NCI-H2196 treated with DMSO at 0.1 percent for 48 hours (cell line): ENCODE results near the gene FBP2.
"Not testable (repeated sequence)": the region's sequence is repeated elsewhere in the genome, so short reads cannot be mapped to it uniquely, and the experiment has no call there.

Experiments used
- DNase-seq: peaks from one replicate; lab custom pipeline; 2025; ENCODE audit not compliant: unreplicated experiment; lab: John Stamatoyannopoulos, UW

Gene FBP2

DNA sequence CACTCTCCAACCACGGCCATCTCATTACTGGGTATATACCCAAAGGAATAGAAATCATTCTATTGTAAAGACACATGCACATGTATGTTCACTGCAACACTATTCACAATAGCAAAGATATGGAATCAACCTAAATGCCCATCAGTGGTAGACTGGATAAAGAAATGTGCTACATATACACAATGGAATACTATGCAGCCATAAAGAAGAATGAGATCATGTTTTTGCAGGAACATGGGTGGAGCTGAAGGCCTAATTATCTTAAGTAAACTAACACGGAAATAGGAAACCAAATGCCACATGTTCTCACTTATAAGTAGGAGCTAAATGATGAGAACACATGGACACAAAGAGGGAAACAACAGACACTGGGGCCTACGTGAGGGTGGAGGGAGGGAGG lies 29.3 kb downstream of the FBP2 start:
- not testable (repeated sequence) for DNase-seq

DNA sequence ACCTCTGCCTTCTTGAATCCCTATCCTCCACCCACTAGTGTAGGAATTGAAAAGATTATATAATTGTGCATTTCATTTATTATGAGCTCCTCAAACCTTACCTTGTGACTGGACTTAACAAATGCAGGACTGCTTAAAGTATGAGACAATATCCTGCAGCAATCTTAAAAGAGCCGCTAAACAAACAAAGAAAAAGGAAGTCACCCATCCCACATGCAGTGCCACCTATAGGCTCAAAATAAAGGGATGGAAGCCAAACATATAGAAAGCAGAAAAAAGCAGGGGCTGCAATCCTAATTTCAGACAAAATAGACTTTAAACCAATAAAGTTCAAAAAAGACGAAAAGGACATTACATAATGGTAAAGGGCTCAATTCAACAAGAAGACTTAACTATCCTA lies 30.1 kb downstream of the FBP2 start:
- DNase-seq: no peak

DNA sequence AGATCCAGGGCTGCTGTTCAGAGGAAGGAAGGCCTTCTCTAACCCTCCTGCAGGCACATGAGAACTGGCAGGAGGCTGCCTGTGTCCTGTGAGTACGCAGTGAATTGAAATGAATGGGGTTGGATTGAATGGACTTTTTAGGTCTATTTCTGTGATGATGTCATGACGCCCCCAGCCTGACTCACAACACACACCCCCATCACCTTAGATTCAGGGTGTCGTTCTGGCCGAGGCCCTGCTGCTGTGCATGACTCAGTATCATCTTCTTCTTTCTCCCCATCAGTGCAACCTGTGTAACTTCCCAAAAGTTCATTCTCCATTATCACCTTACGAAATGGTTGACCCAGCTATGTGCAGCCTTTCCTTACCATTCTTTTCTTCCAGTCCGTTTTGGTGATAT lies 33.4 kb downstream of the FBP2 start:
- no peak for DNase-seq

DNA sequence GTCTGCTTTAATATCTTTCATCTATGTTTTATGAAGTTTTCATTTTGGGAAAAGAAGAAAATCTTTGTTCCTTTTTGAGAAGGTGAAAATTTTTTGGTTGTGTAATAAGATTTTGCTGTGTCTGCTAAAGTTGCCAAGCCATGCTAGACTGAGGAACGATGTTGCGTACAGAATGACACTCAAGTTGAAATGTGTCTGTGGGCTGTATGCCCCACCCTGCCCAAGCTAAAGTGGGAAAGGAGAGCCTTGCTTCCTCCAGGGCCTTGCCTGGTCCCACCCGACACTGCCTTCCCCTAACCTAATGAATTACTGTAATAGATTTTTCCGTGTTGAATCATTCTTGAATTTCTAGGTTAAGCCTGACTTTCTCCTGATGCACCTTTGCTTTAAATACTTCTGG lies 36.2 kb downstream of the FBP2 start:
- no peak for DNase-seq

DNA sequence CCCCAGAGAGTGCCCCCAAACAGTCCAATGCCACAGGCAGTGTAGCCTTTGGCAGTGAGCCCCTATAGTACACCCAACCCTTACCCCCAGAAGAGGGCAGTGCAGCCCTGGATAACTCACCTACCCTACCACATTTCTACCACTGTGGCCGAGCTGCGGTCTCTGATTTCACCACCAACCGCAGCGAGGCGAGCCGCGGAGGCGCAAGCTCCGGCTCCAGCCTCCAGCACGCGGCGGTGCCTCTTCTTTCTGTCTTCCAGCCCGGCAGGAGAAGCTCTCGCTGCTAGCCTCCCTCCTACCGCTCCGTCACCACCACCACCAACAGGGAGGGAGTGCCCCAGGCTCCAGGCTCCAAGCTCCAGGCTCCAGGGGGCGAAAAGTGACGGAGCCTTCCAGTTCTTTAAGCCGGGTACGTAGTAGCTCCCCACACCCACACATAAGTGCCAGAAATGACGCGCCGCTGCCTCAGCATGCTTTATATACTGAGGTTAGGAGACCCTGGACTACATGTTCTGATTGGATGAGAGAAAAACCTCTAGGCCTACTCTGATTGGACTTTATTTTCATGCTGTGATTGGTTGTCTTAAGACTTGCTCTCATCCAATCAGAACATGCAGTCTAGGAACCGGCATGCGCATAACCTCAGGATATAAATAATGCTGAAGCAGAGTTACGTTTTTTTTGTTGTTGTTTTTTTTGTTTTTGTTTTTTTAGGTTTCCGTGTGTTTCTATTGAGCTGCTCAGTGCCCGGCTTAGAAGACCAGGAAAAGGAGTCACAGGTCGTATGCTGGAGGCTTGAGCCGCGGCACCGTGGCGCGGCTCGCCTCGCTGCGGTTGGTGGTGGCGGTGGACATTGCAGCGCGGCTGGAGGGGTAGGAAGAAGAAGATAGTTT lies 38.9 kb downstream of the FBP2 start, which contains the start of gene PCAT7:
PCAT7 (plus strand) TSS at position 645 of the 893 bp plus-strand sequence.
- DNase-seq: peak; percentile 41

DNA sequence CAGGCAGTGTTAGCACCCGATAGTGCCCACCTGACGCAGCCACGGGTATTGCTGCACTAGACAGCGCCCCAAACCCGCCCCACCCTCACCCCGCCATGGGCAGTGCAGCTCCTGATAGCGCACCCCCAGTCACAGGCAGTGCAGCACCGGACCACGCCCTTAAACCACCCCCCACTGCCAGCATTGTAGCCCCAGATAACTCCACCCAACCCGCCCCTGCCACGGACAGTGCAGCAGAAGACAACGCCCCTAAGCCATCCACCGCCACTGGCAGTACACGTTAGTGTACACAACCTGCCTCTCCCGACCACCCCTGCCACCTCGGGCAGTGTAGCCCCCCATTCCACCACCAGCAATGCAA lies 39.6 kb downstream of the FBP2 start:
- DNase-seq: no peak

DNA sequence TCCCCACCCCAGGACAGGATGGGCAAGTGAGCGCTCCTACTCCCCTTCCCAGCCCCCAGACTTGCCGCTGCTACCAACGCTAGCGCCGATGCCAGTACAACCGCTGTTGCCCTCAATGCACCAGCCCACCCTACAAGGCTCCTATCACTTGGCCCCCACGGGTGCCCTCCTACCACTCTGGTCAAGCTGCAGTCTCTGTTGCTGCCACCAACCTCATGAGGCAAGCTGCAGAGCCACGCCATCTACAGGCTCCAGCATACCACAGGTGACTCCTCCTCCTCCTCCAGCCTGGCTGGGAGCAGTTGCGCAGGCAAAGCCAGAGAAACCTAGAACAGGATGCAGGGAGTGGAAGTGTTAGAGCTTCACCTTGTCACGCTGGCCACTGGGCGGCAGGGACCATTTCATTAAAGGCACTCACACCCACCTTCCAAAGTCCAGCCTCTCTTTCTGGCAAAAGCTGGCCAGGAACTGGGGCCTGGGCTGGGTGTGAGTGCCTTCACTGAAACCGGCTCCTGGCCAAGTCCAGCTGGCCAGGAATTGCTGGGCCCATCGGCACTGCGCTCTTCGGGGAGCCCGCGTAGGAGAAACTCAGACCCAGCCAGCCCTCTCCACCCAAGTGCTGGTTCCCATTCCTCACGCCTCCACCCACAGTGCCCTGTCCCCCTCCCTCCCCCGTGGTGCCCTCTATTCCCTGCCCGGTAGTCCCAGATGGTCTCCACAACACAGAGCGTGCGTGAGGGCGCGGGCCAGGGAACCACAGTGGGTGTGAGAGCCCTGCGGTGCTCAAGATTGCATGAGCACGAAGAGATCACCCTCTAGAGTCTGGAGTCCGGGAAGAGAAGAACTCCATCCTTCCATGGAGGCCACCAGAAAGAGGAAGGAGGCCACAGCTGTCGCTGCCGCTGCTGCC lies 40.3 kb downstream of the FBP2 start:
- DNase-seq: peak; percentile 1

DNA sequence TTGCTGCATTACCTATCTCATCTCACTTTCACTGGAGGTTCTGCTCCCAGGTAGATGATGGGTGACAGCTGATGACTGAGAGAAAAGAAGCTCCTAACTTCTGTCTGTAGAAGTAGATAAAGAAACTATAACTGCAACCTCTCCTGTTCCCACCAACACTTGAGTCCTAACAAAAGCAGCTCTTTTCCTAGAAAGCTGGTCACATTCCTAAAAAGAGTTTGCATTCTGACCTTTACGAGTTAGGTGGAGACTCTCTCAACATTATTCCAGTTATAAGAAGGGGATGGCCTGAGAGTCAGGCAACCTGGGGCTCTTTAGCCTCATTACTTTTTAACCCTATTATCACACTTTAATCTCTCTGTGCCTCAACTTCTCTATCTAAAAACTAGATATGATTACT lies 47.7 kb downstream of the FBP2 start:
- DNase-seq: no peak

DNA sequence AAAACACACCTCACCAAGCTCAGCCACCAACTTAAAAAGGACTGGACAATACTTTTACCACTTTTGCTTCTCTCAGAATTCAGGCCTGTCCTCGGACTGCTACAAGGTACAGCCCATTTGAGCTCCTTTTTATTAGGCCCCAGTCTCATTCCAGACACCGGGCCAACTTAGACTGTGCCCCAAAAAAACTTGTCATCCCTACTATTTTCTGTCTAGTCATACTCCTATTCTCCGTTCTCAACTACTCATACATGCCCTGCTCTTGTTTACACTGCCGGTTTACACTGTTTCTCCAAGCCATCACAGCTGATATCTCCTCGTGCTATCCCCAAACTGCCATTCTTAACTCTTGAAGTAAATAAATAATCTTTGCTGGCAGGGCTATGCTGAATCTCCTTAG lies 49.3 kb downstream of the FBP2 start:
- not testable (repeated sequence) for DNase-seq

DNA sequence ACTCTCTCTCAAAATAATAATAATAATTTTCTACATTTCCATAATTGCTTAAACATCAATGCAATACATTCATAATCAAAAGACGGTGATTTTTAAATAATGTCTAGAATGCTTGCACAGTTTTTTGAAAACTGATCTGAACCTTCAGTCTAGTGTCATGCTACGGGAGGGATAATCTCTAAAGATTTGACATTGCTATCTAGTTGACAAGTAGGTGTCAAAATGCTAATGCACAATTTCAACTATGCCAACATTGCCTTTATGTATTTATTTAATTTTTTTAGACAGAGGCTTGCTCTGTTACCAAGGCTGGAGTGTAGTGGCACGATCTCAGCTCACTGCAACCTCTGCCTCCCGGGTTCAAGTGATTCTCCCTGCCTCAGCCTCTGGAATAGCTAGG lies 54.7 kb downstream of the FBP2 start:
- no peak for DNase-seq

DNA sequence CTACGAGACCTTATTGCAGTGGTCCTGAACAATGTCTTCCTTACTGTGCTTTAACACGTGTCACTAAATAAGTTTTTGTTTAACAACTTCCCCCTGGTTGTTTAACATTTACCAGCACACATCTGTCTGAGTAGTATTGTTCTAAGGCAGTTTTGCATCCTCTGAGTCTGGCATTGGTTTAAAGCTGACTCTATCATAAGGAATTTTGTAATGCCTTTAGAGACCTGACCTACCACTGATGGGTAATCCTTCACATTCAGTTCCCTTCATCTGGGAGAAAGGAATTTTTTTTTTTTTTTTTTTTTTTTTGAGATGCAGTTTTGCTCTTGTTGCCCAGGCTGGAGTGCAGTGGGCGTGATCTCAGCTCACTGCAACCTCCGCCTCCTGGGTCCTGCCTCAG lies 58.7 kb downstream of the FBP2 start:
- no peak for DNase-seq

DNA sequence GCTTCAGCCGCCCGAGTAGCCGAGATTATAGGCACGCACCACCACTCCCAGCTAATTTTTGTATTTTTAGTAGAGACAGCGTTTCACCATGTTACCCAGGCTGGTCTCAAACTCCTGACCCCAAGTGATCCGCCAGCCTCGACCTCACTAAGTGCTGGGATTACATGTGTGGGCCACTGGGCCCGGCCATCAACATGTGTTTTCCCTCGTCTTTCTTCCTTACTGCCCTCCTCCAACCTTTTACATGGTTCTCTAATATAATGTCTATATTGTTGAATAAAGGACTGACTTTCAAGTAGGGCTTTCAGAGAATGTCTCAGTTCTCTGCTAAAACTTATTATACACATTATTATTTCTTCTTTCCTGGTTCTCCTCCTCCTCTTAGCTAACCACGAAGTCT lies 60.0 kb downstream of the FBP2 start:
- DNase-seq: no peak

DNA sequence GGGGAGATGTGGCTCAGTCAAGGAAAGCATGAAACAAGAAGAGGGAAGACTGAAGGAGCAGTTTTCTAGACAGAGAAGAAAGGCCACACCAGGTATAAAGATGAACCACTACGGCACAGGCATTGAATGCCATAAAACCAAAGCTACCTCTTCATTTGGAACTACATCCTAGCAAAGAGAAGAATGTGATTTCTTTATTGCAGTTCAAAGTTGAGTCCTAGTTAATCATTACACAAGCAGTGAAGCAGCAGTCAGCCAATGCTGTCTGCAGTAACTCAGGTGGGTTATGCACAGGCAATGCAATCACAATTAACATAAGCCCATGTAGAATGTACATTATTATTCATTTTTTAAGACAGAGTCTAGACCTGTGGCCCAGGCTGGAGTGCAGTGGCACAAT lies 60.5 kb downstream of the FBP2 start:
- no peak for DNase-seq

DNA sequence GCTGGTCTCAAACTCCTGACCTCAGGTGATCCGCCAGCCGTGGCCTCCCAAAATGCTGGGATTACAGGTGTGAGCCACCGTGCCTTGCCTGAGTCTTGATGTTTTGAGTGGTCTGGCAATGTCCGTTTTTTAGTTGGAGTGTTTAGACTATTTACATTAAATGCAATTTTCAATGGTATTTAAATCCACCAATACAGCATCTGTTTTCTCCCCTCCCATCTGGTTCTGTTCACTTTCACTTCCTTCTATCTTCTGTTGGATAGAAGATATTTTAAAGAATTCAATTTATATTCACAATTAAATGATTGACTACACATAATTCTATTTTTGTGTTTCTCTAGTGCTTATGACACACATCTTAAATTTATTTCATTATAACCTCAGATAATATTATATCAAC lies 64.7 kb downstream of the FBP2 start:
- DNase-seq: no peak

DNA sequence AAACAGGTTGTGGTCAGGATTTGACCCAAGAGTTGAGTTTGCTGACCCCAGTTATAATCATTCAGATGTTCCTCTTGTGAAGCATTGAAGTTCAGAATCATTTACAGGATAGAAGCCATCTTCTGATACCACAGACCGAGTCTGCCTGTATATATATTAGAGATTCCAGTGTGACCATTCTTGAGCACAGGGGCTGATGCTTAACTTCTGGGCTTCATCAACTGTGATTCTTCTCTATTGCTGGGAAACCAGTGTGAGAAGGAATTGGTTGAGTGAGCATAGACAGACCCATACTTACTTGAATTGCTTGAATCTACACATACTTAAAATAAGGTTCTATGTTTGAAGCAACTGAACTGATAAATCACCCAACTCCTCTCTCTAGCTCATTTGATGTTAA lies 66.7 kb downstream of the FBP2 start:
- no peak for DNase-seq

DNA sequence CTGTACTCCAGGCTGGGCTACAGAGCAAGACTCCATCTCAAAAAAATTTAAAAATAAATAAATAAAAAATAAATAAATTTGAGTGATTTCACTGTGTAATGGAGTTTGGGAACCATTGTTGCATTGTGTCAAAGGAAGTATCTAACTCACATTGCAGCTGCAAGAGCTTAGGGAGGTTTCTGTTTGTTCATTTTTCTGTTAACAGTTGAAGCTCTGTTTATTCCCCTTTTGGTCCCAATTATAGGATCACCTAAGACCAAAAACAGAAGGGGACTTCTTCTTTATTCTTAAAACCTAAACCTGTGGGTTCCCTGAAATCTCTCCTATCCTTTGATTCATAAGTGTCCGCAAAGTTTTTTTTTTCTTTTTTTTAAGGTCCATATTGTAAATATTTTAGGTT lies 67.4 kb downstream of the FBP2 start:
- DNase-seq: no peak

DNA sequence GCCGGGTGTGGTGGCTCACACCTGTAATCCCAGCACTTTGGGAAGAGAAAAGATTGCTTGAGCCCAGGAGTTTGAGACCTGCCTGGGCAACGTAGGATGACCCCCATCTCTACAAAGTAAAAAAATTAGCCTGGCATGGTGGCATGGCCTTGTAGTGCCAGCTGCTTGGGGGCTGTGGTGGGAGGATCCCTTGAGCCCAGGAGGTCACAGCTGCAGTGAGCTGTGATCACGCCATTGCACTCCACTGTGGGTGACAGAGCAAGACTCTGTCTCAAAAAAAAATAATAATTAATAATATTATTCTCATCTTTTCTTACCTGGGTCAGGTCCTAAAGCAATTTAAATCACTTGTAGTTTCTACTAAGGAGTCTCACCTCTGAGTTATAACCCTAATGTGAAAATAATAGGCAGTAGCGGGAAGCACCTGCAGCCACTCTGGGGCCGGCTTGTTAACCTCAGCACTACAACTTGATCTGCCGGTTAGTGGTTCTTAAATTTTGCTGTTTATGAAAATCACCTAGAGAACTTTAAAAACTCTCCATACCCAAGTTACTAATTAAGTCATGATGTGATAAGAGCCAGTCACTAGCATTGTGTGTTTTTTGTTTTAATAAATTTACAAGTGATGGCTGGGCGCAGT lies 68.1 kb downstream of the FBP2 start:
- DNase-seq: no peak

DNA sequence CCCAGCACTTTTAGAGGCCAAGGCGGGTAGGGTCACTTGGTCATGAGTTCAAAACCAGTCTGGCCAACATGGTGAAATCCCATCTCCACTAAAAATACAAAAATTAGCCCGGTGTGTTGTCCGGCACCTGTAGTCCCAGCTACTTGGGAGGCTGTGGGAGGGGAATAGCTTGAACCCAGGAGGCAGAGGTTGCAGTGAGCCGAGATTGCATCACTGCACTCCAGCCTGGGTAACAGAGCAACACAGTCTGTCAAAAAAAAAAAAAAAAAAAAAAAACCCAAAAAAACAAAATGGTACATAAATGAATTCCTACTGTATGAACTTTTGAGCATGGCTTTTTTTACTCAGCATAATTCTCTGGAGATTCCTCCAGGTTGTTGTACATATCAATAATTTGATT lies 76.4 kb downstream of the FBP2 start:
- no peak for DNase-seq

DNA sequence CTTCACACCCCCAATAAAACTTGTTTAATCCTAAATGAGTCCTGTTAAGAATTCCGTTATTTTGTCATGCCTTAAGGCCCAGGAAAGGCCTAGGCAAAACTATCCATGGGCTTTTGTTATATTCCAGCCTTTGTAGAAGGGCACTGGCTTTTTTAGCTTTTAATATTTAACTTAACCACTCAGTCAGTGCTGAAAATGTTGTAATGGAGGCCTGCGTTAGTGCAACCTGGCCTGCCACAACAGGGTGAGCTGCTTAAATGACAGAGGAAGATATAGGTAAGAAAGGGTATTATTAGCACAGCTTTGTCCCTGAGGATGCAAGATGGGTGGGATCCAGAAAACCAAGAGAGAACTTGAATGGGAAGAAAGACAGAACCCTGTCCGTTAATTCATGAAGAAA lies 78.9 kb downstream of the FBP2 start:
- DNase-seq: no peak

DNA sequence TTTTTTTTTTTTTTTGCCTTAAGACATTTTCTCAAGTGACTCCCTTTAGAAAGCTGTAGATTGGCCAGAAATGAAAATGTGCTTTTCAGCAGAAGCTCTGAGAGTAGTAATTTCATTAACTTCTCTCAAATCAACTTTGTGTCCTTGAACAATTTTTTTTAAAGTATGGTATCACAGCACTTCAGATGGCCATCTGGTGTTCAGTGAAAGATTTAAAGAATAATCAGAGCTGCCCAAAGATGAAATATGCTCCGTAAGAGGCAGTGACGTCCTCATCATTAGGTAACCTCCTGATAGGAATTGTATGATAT lies 81.7 kb downstream of the FBP2 start:
- no peak for DNase-seq

DNA sequence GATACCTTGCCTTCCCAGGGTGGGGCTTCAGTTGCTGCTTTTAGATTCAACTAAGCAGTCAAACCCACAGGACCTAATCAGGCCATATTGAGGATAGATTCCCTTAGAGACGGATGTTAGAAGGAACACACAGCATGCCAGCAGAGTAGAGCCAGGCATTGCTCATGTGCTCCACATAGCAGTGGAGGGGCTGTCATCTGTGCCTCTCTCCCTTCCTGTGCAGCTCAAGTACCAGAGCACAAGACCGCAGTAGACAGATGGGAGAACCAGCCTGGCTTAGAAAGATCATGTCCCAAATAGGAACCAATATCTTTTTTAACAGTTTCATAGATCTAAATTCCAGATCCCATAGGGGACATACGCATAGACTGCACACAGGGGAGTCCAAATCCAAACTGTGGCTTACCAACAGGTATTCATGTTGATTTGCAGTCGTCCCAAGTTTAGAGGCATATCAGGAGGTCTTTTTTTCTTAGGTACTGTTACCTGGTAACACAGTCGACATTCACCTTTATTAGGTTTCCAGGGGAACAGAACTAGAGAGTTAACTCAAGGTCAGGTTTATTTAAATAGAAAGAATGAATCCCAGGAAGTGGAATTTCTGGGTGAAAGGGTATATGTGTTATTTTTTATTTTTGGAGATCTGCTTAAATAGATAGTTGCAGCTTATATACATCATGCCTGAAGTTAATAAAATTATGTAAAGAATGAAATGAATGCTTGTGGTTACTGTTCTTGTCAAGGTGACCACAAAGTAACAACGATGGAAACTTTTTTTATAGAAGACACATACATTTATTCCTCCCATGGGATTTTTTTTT lies 82.3 kb downstream of the FBP2 start:
- no peak for DNase-seq
